Astrocyte of the spinal cord (primary cell): ENCODE measurements around the gene NOD1.
"Not testable (repeated sequence)": the region's sequence is repeated elsewhere in the genome, so short reads cannot be mapped to it uniquely, and the experiment has no call there.

Source experiments
- DNase-seq: peaks from one replicate; pipeline ENCODE4 v3.0.0; 2011; ENCODE audit warnings: low read depth, low spot score
- H3K4me3 ChIP-seq: 2 replicates; pipeline ENCODE4 v1.5.1; 2011; ENCODE audit warnings: low read depth, mild to moderate bottlenecking, low read length, moderate library complexity
- in situ Hi-C: cut with HindIII; loops from 2 replicates; pipeline ENCODE4 v1.10.0; 2017; ENCODE audit warnings: low sequenced_read_pairs
- TF ChIP-seq, protein P1 (sequence below): IDR thresholded peaks from 2 replicates; pipeline ENCODE4 v1.5.1; 2012; ENCODE audit warnings: low read depth, mild to moderate bottlenecking, low read length, inconsistent platforms

The NOD1 gene

DNA sequence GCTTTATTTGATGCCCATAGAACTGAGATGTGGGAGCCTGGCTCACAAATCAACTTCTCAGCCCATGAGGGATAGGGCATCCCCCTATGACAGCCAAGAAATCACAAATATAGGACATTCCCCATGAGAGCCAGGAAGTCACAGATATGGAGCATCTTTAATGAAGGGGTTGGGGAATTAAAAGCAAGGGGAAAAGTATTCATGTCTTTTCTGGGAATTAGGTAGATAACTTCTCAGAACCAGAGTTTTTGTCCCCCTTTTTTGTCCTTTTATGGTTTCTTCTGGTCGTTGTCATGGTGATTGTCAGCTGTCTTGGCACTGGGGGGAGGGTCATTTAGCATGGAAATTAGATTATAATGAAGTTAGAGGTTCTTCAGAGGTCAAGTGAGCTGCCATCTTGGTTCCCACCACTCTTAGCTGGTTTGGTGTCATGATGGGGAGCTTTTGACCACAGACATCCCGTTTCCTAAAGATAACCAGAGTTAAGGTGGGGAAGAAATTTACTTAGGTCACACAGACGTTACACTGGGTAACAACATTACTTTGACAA is 56.9 kb downstream of the NOD1 start:
- in situ Hi-C loops, result no loop called here
- DNase-seq, result no peak
- H3K4me3 ChIP-seq, result no peak overlapping the region
- TF ChIP-seq, protein P1, sequence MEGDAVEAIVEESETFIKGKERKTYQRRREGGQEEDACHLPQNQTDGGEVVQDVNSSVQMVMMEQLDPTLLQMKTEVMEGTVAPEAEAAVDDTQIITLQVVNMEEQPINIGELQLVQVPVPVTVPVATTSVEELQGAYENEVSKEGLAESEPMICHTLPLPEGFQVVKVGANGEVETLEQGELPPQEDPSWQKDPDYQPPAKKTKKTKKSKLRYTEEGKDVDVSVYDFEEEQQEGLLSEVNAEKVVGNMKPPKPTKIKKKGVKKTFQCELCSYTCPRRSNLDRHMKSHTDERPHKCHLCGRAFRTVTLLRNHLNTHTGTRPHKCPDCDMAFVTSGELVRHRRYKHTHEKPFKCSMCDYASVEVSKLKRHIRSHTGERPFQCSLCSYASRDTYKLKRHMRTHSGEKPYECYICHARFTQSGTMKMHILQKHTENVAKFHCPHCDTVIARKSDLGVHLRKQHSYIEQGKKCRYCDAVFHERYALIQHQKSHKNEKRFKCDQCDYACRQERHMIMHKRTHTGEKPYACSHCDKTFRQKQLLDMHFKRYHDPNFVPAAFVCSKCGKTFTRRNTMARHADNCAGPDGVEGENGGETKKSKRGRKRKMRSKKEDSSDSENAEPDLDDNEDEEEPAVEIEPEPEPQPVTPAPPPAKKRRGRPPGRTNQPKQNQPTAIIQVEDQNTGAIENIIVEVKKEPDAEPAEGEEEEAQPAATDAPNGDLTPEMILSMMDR, result no peak

DNA sequence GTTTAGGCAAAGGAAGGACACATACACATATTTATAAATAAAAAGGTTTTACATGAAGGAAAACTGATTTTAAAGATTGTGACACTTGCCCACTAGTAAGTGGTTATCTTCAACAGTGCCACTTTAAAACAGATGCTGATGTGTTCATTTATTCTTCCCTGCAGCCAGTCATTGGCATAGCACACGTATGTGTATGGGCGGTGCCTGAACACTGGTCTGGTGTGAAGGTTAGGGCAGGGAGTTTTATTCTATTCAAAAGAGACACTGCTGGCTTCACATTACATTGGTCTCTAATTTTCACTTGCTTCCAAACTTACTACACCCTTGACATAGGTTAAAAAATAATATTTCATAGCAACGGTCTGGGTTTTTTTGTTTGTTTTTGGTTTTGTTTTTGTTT is 57.9 kb downstream of the NOD1 start:
- in situ Hi-C loops, result no loop called here

DNA sequence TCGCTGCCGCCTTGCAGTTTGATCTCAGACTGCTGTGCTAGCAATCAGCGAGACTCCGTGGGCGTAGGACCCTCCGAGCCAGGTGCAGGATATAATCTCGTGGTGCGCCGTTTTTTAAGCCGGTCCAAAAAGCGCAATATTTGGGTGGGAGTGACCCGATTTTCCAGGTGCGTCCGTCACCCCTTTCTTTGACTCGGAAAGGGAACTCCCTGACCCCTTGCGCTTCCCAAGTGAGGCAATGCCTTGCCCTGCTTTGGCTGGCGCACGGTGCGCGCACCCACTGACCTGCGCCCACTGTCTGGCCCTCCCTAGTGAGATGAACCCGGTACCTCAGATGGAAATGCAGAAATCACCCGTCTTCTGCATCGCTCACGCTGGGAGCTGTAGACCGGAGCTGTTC is 58.5 kb downstream of the NOD1 start:
- in situ Hi-C loops, H3K4me3 ChIP-seq, DNase-seq: not testable (repeated sequence)

More for the DNA sequence above, 57.9 kb downstream of the NOD1 start:
- TF ChIP-seq, protein P1, result no peak
- H3K4me3 ChIP-seq, result no peak overlapping the region
- DNase-seq, result no peak

DNA sequence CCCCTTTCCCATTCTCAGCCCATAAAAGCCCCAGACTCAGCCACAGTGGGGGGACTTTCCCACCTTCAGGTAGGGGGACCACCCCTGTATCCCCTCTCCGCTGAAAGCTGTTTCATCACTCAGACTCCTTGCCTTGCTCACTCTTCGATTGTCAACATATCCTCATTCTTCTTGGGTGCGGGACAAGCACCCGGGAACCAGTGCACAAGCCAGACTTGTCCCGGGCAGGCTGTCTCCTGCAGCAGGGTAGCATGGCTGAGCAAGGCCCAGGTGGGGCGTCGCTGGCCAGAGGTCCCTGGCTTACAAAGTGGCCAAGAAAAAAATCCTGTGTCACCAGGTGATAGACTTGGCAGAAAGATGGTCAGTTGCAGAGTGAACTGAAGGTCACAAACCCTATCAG is 64.7 kb downstream of the NOD1 start:
- TF ChIP-seq, protein P1, result no peak
- in situ Hi-C loops, result no loop called here
- DNase-seq, result no peak
- H3K4me3 ChIP-seq, result no peak overlapping the region

DNA sequence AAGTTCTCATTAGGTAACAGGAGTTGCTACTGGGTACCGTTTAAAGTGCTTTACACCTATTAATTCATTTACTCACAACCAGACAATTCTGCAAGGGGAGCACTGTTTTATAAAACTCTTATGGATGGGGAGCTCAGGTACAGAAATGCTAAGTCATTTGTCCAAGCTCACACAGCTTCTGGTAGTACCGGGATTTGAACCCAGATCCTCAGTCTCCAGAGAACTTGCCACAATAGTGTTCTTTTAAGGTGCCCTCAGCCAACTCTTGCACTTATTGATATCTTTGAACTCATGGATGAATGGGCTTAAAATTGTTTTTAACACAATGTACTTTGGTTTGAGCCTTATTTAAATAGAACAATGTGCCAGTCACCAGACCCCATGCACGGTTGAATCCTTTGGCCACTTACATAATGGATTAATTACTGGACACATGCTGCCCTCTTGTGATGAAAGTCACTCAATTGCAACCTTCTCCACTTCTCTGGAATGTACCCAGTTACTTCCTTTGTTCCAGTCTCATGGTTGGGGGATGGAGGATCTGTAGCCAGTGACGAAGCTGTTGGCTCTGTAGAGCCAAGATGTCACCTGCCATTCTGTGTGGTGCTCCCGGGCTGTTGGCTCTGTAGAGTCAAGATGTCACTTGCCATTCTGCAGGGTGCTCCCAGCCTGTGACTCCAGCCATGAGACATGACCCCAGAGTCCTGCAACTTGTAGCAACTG is 65.6 kb downstream of the NOD1 start:
- DNase-seq, result peak; percentile 85
- in situ Hi-C loops, result no loop called here
- no peak overlapping the region for H3K4me3 ChIP-seq
- TF ChIP-seq, protein P1, result peak; percentile 54

DNA sequence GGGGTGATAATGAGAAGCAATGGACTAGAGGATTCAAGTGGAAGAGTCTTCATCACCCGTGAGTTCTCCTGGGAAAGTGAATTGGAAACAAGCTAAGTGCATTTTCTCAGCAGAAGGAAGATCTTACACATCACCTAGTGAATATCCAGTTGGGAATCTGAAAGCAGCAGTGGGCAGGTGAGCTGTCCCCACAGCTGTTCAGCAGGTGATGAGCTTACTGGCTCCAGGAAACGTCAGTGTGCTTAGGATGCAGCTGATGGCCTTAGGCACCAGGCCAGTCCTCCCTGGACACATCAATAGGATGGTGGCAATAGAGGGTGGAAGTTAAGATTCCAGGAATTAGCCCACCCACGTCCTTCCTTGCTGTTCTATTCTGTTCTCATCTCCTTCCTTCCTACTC is 66.7 kb downstream of the NOD1 start:
- in situ Hi-C loops, result no loop called here
- H3K4me3 ChIP-seq, result no peak overlapping the region
- TF ChIP-seq, protein P1, result no peak

DNA sequence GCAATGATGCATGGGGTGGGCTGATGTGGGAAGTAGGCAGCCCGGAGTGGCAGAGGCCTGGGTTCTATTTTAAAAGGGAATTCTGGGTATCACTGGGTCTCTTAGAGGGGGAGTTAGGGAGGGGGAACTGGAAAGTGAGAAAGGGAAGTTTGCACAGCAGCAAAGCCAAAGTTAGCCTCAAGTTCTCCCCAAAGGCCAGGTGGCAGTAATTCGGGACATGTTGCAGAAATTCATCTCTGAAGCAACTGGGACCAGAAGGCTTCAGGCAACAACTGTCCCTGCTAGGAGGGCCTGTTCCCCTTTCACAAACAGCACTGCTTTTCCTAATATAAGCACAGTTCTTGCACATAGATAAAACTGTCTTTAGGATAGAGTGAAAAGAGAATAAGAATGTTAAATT is 67.4 kb downstream of the NOD1 start:
- in situ Hi-C loops, result no loop called here
- H3K4me3 ChIP-seq, result no peak overlapping the region
- TF ChIP-seq, protein P1, result no peak
- DNase-seq, result no peak

More for the DNA sequence above, 66.7 kb downstream of the NOD1 start:
- no peak for DNase-seq
